ENCODE data around the gene COG4. TPM values are rescaled to one million over a fixed set of nuclear protein-coding genes. Genes with fewer than 3 reads are reported as not detected.

COG4 gene
- total RNA-seq, 4 donors from 2014 or later = 23.3 to 59.1 (median 29.6) TPM

DNA sequence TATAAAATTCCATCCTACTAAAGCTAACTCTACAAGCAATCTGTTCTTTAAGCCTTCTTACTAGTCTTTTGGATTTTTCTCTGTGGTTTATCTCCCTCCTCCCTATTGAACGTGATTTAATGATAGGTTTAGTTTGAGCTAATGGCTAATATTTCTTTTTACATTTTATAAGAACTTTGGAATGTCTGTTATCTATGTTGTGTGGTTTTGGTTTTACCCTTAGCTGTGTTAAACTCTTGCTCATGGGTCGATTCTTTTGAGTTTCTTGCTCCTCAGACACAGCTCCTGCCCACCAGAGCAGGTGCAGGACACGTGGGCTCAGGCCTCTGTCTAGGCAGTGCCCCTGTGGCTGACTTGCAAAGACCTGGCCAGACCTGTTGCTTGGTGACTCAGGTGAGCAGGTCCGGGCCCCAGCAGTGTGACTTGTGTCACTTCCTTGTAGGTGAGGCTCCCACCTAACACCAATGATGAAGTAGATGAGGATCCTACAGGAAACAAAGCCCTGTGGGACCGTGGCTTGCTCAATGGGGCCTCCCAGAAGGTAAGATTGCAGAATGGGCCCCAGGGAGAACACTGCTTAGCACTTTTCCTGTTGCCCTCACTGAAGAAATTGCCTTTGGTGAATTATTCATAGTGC lies 45.4 kb upstream of the COG4 start:
- TF ChIP-seq, protein P1, sequence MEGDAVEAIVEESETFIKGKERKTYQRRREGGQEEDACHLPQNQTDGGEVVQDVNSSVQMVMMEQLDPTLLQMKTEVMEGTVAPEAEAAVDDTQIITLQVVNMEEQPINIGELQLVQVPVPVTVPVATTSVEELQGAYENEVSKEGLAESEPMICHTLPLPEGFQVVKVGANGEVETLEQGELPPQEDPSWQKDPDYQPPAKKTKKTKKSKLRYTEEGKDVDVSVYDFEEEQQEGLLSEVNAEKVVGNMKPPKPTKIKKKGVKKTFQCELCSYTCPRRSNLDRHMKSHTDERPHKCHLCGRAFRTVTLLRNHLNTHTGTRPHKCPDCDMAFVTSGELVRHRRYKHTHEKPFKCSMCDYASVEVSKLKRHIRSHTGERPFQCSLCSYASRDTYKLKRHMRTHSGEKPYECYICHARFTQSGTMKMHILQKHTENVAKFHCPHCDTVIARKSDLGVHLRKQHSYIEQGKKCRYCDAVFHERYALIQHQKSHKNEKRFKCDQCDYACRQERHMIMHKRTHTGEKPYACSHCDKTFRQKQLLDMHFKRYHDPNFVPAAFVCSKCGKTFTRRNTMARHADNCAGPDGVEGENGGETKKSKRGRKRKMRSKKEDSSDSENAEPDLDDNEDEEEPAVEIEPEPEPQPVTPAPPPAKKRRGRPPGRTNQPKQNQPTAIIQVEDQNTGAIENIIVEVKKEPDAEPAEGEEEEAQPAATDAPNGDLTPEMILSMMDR (IDR thresholded peaks at IDR 0.05) = no peak
- DNase-seq (ENCODE audit: low spot score) (no peak), ATAC-seq (ENCODE audit: low FRiP score) (no peak)

DNA sequence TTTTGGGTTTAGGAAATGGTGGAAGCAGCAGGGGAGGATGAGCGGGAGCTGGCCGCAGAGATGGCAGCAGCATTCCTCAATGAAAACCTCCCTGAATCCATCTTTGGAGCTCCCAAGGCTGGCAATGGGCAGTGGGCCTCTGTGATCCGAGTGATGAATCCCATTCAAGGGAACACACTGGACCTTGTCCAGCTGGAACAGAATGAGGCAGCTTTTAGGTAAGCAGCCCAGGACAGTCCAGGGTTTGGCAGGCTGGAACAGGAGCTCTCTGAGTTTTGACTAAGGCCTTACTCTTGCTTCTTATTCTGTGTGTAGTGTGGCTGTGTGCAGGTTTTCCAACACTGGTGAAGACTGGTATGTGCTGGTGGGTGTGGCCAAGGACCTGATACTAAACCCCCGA lies 41.7 kb upstream of the COG4 start:
- ATAC-seq (ENCODE audit: low FRiP score) (no peak), DNase-seq (ENCODE audit: low spot score) (no peak)
- TF ChIP-seq, protein P1 (IDR thresholded peaks at IDR 0.05) = no peak

GRCh38 chr16:70563636-70564035 lies 40.3 kb upstream of the COG4 start:
- TF ChIP-seq, protein P1 (IDR thresholded peaks at IDR 0.05) = no peak
- ATAC-seq (ENCODE audit: low FRiP score) = no peak
- DNase-seq (ENCODE audit: low spot score) = no peak

- ATAC-seq (ENCODE audit: low FRiP score) = no peak
- TF ChIP-seq, protein P1 (IDR thresholded peaks at IDR 0.05) = no peak
- DNase-seq (ENCODE audit: low spot score) = no peak
Measured at GRCh38 chr16:70561623-70562022, 38.3 kb upstream of the COG4 start.

DNA sequence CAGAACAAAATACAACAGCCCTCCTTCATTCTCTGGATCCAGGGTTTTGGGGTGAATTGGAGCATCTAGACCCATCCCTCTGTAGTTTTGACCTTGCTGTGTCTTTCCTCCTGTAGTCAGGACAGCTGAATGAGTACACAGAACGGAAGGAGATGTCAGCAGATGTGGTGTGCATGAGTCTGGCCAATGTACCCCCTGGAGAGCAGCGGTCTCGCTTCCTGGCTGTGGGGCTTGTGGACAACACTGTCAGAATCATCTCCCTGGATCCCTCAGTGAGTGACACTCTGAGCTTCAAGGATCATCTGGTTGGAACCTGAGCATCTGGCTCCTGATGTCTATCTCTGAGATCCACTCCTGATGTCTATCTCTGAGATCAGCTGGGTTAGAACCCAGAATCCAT lies 32.7 kb upstream of the COG4 start:
- ATAC-seq (ENCODE audit: low FRiP score) (no peak), DNase-seq (ENCODE audit: low spot score) (no peak)
- TF ChIP-seq, protein P1 (IDR thresholded peaks at IDR 0.05) = no peak

DNA sequence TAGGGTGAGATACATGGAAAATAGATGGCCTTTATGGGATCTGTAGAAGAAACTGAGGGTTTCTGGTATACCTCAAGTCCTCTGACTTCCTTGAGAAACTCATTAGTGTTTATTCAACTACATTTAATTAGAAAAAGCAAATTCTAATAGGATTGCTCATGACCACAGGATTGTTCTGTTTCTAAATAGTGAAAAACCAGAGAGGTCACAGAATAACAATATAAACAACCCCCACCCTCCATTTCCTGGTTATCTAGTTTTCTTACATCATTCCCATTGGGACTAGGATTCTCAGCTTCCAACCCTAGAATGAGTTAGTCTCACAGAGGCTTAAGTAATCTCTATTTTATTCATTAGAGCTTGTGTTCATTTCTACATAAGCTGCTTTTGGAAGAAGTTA lies 30.3 kb upstream of the COG4 start:
- DNase-seq (ENCODE audit: low spot score) (no peak), ATAC-seq (ENCODE audit: low FRiP score) (no peak)
- TF ChIP-seq, protein P1 (IDR thresholded peaks at IDR 0.05) = no peak

DNA sequence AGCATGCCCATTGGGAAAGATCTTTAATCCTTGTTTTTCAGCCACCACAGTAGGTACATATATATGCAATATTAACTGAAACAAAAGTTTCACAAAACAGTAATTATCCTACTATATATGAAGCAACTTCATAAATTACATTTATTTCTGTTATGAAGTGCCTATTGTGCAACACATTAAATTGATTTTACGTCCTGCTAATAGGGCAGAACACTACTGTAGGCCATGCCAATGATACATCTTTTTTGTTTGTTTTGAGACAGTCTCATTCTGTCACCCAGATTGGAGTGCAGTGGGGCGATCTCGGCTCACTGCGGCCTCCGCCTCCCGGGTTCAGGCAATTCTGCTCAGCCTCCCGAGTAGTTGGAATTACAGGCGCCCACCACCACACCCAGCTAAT lies 29.3 kb upstream of the COG4 start:
- no peak for ATAC-seq (ENCODE audit: low FRiP score)
- DNase-seq (ENCODE audit: low spot score) = no peak
- TF ChIP-seq, protein P1 (IDR thresholded peaks at IDR 0.05) = no peak

All from omental fat pad (tissue), 4 donors.